ENCODE data around the gene PRAME.
"Not testable (repeated sequence)": the region's sequence is repeated elsewhere in the genome, so short reads cannot be mapped to it uniquely, and the experiment has no call there.

The PRAME gene, protein sequence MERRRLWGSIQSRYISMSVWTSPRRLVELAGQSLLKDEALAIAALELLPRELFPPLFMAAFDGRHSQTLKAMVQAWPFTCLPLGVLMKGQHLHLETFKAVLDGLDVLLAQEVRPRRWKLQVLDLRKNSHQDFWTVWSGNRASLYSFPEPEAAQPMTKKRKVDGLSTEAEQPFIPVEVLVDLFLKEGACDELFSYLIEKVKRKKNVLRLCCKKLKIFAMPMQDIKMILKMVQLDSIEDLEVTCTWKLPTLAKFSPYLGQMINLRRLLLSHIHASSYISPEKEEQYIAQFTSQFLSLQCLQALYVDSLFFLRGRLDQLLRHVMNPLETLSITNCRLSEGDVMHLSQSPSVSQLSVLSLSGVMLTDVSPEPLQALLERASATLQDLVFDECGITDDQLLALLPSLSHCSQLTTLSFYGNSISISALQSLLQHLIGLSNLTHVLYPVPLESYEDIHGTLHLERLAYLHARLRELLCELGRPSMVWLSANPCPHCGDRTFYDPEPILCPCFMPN

DNA sequence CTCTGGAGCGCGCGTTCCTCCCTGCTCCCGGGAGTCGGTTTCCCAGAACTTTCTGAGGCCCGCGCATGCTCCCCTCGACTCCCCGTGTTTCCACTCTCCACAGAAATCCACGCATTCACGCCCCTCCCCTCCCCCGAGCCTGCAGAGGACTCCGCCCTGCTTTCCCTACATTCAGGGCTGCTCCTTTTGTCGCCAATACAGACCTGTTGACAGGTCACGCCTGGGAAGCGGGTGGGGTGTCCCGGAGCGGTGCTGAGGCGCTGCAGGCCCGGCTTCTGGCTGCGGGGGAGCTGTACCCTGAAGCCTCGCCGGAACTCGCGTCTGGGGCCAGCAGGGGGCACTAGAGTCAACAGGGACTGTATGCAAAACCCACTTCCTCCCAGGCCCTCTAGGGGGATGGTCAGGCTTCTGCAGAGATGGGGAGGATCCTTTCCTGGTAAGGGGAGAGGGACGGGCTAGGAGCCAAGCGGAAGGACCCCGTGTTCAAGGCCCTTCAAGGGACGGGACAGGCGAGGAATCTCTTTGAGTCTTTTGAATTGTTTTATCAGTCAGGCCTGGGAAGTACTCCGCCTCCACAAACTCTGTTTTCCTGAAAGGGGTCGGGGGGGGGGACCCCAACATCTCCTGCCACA is at the start of gene PRAME:
TSS of gene PRAME (minus strand) at position 294 of the 632 bp plus-strand sequence. CDS start 2,433 bp downstream, outside the sequence.
- DNase-seq (ENCODE audit: low spot score) = peak; percentile 56

DNA sequence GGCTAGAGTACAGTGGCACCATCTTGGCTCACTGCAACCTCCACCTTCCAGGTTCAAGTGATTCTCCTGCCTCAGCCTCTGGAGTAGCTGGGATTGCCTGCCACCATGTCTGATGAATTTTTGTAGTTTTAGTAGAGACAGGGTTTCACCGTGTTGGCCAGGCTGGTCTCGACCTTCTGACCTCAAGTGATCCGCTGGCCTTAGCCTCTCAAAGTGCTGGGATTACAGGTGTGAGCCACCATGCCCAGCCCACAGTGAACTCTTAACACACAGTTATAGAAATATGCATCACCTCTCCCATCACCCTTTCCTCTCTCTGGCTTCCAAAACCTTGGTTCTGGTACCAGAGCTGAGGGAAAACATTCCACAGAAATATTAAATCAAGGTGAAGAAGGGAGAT is 49.0 kb upstream of the PRAME start:
- DNase-seq (ENCODE audit: low spot score) = not testable (repeated sequence)

DNA sequence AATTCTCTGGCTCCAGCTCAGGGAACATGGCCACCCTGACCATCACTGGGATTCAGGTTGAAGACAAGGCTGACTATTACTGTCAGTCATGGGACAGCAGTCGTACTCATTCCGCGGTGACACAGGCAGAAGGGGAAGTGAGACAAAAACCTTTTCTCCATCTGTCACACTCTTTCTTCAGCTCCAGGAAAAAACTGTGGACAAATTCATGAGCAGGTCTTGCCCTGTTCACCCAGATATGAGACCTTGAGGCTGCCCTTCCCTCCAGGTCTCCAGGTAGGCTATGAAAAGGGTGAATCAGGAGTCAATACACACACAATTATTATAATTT is 46.0 kb upstream of the PRAME start:
- DNase-seq (ENCODE audit: low spot score) = no peak

DNA sequence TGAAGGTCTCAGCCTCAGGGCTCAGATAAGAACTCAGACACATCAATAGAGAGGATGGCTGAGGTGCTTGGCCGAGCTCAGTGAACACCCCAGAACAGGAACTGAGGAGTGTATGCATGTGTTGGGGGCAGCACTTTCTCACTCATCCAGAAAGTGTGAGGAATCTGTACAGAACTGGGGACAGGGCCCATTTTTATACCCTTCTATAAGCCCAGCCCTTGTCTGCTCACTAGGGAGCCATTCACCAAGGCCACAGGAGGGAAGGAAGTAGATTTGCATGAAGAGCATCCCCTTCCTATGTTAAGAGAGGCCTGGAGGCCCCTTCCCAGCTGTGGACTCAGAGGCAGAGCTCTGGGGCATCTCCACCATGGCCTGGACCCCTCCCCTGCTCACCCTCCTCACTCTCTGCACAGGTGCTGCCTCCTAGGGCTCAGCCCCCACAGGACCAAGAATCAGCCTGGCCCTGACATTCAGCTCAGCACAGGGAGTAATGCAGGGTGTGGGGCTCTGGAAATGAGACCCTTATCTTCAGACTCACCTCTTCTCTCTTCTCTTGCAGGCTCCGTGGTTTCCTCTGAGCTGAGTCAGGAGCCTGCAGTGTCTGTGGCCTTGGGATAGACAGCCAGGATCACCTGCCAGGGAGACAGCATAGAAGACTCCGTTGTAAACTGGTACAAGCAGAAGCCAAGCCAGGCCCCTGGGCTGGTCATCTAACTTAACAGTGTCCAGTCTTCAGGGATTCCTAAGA is 45.4 kb upstream of the PRAME start:
- DNase-seq (ENCODE audit: low spot score) = no peak

DNA sequence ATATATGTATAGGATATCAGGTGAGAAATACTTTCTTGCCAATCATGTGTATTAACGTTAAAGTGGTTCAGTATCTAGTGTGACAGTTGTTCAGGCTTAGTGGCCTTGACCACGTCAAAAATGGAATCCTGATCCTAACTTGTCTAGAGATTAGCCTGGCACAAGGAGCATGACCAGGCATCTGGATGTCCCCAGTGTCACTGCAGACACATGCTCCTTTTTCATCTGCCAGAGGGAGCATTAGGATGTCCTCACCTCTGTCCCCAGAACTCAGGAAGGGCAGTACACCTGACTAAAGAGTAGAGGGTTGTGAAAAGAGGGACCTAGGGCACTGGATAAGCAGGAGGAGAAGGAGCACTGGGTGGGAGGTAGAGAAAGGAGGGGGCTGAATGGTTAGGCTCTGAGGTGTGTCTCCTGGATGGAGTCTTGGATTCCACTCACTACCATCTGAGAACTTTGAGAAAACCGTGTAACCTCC is 44.4 kb upstream of the PRAME start:
- no peak for DNase-seq (ENCODE audit: low spot score)

DNA sequence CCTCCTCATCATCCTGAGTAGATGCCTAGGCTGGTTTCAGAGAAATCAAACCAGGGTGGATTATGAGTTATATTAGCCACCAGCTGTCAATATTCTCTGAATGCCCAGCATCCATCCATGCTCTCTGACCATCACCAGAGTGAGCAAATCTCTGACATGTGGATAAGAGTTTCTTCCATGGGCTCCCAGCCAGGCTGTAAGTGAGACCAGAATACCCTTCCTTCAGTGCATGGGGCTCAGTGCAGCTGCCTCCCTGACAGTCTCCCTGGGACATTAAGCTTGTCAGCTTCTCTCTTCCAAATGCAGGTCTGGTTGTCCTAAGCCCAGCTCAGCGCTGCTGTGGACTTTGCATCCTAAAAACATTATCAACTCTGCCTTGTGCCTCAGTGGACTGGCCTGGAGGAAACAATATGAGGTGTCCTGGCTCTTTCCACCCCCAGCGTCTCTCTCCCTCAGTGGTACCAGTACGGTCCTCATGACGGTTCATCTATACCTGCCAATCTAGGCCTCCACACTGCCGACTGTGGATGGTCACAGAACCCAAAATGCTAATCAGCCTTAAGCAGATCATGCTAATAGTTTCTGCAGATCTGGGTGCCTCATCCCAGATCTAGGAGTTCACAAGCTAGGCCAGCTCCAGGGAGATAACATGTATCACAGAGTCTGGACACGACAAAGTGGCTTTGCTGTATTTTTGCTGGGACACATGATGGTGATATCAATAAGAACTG is 41.6 kb upstream of the PRAME start:
- DNase-seq (ENCODE audit: low spot score) = no peak

DNA sequence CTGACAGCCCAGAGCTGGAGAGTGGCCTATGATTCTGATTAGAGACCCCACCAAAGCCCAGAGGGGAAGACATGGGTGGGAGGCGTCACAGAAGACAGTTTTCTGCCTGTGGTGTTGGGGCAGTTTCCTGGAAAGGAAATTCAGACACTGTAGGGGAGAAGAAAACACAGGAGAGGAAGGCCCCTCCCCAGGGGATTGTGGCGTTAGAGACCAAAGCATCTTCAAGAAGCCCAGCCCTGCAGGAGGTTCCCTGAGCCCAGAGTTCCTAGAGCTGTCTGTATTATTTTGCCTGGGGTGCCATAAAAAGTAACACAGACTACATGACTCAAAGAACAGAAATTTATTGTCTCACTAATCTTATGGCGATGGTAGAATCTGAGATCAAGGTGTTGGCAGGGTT is 40.2 kb upstream of the PRAME start:
- DNase-seq (ENCODE audit: low spot score) = no peak

DNA sequence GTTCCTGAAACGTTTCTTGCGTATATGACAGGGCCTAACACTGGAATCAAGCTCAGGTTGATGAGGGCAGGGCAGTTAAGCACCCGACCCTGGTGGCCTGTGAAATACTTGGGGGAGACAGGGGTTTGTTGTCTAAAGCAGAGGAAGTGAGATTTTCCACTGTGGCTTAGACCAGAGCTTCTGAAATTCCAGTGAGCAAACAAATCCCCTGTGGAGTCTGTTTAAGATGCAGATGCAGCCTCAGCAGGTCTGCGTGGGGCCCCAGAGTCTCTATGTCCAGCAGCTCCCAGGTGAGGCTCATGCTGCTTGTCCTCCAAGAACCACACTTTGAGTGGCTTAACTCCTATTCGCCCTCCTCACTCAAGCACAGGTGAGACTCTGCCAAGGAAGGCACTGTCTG is 39.1 kb upstream of the PRAME start:
- no peak for DNase-seq (ENCODE audit: low spot score)

DNA sequence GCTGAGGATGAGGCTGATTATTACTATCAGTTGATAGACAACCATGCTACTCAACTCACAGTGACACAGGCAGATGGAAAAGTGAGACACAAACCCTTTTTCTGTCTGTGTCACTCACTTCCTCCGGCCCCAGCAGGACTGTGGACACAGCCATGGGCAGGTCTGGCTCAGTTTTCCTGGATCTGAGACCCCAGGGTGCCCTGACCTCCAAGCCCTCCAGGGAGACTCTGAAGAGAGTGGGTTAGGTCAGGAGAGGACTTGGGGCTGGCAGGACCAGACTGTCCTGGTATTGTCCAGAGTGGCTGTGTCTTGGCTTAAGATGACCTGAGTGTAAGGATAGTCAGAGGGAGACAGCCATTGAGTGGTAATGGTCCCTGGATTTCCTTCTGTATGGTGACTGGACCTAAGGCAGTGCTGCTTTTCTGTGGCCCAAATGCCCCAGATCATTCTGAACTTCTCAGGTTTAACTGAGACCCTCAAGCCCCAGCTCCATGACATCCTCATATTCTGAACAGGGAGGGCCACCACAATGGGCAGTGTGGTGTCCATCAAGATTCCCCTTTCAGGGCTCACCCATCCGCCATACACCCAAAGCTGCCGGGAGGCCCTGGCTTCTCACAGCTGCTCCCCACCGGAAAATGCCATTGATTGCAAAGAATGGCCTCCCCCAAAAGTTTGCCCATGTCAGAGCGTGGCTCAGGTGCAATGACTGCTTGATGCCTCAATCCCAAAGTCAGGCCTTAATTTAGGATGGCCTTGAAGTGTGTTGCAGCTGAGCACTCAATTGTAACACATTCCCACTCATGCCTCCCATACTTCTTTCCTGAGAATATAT is 36.2 kb upstream of the PRAME start:
- DNase-seq (ENCODE audit: low spot score) = no peak

DNA sequence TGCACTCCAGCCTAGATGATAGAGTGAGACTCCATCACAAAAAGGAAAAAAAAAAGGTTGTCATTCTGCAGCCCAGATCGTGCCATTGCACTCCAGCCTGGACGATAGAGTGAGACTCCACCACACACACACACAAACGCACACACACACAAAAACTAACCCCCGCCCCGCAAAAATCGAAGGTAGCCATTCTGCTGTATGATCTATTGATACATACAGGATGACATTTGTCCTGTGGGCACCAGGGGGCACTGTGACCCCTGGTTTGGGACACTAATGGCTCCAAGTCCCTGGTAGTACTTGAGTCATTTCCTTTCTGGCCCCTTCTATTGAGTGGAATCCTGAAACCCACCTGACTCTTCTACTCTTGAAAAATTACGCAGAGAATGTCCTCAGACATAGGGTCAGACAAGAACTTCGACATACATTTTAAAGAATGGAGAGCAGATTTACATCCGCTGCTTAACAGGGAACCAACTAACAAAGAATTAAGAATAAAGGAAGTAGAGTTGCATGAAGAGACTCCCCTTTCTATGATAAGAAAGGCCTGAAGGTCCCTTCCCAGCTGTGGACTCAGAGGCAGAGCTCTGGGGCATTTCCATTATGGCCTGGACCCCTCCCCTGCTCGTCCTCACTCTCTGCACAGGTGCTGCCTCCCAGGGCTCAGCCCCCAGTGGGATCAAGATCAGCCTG is 35.0 kb upstream of the PRAME start:
- peak; percentile 50 for DNase-seq (ENCODE audit: low spot score)

DNA sequence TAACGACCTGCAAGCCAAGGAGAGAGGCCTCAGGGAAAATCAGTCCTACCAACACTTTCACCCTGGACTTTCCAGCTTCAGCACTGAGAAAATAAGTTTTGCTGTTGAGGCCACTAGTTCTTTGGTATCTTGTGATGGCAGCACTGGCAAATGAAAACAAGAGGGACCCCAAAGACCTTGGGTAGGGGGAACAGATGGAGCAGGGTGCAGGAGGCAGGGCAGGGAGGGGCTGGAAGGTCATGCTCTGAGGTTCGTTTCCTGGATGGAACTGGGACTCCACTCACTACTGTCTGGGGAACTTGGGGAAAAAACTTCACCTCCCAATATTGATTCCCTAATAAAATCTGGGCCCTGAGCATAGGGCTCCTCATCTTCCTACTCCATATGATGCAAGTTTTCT is 34.2 kb upstream of the PRAME start:
- DNase-seq (ENCODE audit: low spot score) = no peak

DNA sequence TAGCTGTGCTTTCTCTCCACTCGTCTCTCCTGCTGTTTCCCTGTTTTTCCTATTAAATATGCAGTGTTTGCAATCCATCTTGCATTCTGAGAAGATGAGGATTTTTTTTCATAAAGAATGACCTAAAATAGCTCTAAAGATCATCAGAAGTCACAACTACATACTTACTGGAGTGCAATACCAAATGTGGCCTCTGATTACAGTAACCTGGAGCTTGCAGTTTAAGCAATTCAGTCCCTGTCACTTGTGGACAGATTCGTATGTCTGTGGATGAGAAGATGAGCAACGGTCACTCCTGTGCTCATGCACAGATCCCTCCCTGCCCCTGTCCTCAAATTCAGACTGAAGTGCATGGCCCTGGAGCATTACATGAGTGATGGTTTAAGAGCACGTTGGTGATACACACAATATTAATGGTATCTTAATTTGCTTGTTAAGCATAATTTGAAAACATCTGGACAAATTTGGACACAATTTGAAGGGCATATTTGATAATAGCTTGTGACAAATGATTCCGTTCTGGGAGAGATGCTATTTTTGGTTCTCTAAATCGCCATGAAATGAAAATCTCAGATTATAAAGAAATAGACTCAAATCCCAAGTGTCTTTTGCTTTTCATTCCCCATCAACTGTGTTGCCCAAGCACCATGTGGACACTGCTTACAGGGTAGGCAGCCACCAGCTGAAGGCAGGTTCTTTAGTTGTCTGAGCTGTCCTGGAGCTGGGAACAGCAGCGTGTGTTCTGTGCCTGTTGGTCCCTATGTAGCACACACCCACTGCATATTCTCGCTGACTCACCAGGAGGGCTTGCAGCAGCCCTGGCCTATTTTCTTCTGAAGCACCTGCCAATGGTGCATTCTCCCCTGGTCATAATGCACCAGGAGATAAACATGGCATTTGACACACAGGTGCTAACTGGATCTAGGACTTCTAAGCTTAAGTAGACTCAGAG is 32.6 kb upstream of the PRAME start:
- no peak for DNase-seq (ENCODE audit: low spot score)

DNA sequence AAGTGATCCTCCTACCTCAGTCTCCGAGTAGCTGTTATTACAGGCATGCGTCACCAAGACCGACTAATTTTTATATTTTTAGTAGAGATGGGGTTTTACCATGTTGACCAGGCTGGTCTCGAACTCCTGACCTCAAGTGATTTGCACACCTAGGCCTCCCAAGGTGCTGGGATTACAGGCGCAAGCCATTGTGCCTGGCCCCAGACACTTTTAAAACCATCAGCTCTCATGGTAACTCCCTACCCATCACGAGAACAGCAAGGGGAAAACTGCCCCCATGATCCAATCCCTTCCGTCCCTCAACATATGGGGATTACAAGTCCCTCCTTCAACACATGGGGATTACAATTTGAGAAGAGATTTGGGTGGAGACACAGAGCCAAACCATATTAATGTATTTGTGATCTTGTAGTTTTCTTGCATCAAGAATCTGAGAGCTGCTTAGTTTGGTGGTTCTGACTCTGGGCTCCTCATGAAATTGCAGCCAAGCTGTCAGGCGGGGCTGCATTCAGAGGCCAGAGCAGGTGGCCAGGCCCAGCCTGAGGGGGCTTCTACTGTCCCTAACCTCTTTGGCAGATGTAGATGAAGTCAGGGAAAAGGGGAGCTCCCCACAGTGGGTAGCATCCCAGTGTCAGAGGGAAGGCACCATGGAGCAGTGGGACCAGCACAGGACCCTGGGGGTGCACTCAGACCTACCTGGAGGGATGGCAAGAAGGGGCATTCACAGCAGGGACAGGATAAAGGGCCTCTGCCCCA is 31.2 kb upstream of the PRAME start:
- no peak for DNase-seq (ENCODE audit: low spot score)

DNA sequence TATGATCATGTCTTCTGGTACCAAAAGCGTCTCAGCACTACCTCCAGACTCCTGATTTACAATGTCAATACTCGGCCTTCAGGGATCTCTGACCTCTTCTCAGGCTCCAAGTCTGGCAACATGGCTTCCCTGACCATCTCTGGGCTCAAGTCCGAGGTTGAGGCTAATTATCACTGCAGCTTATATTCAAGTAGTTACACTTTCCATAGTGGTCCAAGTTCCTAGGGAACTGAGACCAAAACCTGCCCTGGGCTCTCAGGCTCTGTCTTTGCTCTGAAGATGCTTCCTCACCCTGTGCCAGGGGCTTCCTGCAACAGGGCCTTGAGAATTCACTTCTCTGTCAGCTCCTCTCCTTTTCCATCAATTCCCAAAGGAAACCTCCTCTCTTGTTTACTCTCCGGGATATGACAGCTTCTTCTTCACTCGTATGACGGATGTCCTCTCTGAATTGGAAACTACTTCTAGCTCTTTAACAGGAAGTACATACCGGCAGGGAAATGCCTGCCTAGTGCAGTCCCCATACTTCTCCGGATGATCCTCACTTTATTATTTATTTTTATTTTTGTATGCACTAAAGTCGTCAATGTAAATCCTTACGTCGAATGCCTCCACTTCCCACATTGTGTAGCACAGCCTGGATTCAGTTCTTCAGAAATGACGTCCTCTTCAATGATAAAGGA is 29.6 kb upstream of the PRAME start:
- DNase-seq (ENCODE audit: low spot score) = no peak

DNA sequence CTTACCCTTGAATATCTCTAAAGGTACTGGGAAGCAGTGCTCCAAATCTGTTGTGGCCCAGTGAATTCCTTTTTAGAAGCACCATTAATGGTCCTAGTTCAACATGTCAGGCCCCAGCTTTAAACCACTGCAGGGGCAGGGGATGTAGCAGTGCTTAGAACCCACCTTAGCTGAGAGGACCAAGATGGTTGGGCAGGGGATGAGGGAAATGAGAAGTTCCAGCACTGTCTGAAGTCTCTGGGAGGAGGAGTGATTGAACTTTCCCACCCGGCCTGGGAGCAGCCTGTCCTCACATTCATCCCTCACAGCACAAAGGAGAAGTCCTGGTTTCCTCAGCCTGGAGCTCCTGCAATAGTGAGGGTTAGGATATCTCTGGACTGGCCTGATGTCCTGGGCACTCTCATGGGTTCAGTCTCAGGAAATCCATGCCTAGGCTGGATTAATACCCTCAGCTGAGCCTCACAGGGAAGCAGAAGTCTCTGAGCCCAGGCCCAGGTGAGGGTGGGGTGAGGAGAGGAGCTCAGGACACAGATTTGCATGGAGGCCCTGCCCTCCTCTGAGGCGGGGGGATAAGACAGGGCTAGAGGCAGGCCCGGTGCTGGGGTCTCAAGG is 28.6 kb upstream of the PRAME start:
- no peak for DNase-seq (ENCODE audit: low spot score)

DNA sequence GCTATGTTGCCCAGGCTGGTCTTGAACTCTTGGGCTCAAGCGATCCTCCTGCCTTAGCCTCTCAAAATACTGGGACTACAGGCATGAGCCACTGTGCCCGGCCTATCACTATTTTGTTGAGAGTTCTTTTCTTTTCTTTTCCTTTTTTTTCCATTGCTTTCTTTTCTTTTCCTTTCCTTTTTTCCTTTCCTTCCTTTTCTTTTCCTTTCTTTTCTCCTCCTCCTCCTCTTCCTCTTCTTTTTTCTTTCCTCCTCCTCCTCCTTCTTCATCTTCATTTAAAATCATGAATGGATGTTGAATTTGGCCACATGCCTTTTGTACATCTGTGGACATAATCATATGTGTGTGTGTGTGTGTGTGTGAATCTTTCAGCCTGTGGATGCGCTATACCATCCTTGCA is 25.7 kb upstream of the PRAME start:
- DNase-seq (ENCODE audit: low spot score) = no peak

DNA sequence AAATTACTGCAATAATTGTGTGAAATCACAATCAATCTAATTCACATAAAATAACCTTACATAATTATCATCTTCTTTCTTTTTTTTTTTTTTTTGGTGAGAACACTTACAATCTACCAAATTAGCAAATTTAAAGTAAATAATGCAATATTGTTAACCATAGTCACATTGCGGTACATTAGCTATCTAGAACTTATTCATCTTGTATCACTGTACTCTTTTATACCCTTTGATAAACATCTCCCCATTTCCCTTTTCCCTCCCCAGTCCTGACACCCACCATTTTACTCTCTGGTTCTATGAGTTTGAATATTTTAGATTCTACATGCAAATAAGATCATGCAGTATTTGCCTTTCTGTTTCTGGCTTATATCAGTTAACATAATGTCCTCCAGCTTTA is 24.0 kb upstream of the PRAME start:
- DNase-seq (ENCODE audit: low spot score) = no peak

DNA sequence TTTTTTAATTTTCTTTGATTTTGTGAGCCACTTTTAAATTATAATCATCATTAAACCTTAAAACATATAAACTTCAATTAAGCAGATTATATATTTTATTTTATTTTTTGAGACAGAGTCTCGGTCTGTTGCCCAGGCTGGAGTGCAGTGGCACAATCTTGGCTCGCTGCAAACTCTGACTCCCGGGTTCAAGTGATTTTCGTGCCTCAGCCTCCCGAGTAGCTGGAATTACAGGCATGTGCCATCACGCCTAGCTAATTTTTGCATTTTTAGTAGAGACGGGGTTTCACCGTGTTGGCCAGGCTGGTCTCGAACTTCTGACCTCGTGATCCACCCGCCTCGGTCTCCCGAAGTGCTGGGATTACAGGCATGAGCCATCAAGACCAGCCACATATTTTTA is 22.5 kb upstream of the PRAME start:
- DNase-seq (ENCODE audit: low spot score) = not testable (repeated sequence)

Data from CD4-positive, alpha-beta T cell treated with Interleukin-2 at 100 ng/mL for 4 hours (primary cell).